Panc1 (cell line): ENCODE data around the gene TAF6. TPM values are rescaled to one million over a fixed set of nuclear protein-coding genes. Genes with fewer than 3 reads are reported as not detected.

Source experiments
- ATAC-seq: fragments of 200-7000 bp; cut with Tn5 transposase; 2 replicates; pipeline ENCODE4 v1.9.1; 2020; ENCODE audit warnings: mild to moderate bottlenecking, moderate library complexity
- BruUV-seq: library from RNA; stranded (reverse); fragments of 400-500 nt; replicated peaks from 2 replicates; lab custom pipeline; 2021; lab: Mats Ljungman, UMichigan
- CTCF ChIA-PET: fragments of 300-600 bp; sonication (Branson Sonifier 250); formaldehyde crosslinking; loops from one replicate; lab custom pipeline; 2022; ENCODE audit warnings: antibody characterized with exemption; lab: Charles Lee
- POLR2A ChIA-PET: fragments of 300-600 bp; sonication (Branson Sonifier 250); formaldehyde crosslinking; loops from one replicate; lab custom pipeline; 2022; ENCODE audit warnings: antibody characterized with exemption; lab: Charles Lee
- DNase-seq: peaks from one replicate; pipeline ENCODE4 v3.0.0-alpha.2; 2010; ENCODE audit warnings: low read depth, low spot score
- H3K27ac ChIP-seq: 2 replicates; pipeline ENCODE4 v1.5.1; 2011; ENCODE audit warnings: mild to moderate bottlenecking, low read length, inconsistent platforms
- H3K27me3 ChIP-seq: fragments of 200-500 bp; sonication (Bioruptor generic); 2 replicates; pipeline ENCODE4 v1.6.0; 2014; ENCODE audit warnings: low read length, inconsistent platforms; ENCODE audit not compliant: control insufficient read depth, insufficient read depth
- H3K36me3 ChIP-seq: fragments of 200-500 bp; sonication (Bioruptor generic); 2 replicates; pipeline ENCODE4 v1.5.1; 2014; ENCODE audit warnings: inconsistent platforms, mild to moderate bottlenecking, low read length, moderate library complexity; ENCODE audit not compliant: control insufficient read depth, insufficient read depth
- H3K4me1 ChIP-seq: 2 replicates; pipeline ENCODE4 v1.5.1; 2011; ENCODE audit warnings: inconsistent platforms, mild to moderate bottlenecking, low read length, moderate library complexity; ENCODE audit not compliant: control insufficient read depth, insufficient read depth
- H3K4me3 ChIP-seq, 2 experiments: 2 replicates each; pipeline ENCODE4 v1.5.1; 2011 to 2012; ENCODE audit warnings: low read depth in 2 of 2, low read length in 2 of 2, mild to moderate bottlenecking in 2 of 2, inconsistent platforms in 1 of 2, moderate library complexity in 1 of 2
- H3K9me3 ChIP-seq: fragments of 200-500 bp; sonication (Bioruptor generic); 2 replicates; pipeline ENCODE4 v1.5.1; 2014; ENCODE audit warnings: low read depth, mild to moderate bottlenecking, inconsistent platforms, low read length, moderate library complexity; ENCODE audit not compliant: control insufficient read depth, insufficient read depth
- POLR2AphosphoS5 ChIP-seq: IDR thresholded peaks from 2 replicates; pipeline ENCODE4 v1.6.1; 2012; ENCODE audit warnings: mild to moderate bottlenecking, low read depth, low read length, moderate library complexity
- SIN3A ChIP-seq: IDR thresholded peaks from 2 replicates; pipeline ENCODE4 v1.6.1; 2012; ENCODE audit warnings: low read depth, mild to moderate bottlenecking, low read length, moderate library complexity, borderline replicate concordance; ENCODE audit not compliant: insufficient read depth
- TCF7L2 ChIP-seq: IDR thresholded peaks from 2 replicates; pipeline ENCODE4 v1.6.1; 2011; ENCODE audit warnings: mild to moderate bottlenecking, low read depth, low read length, inconsistent platforms
- in situ Hi-C: cut with HindIII; loops from 2 replicates; pipeline ENCODE4 v1.10.0; 2016; ENCODE audit warnings: low sequenced_read_pairs, low pct_unique_long_range_greater_than_20kb
- intact Hi-C: fragments of 100-400 bp; cut with micrococcal nuclease; formaldehyde crosslinking; loops from one replicate; pipeline ENCODE4 v1.10.0; 2022; ENCODE audit not compliant: unreplicated experiment
- total RNA-seq: library from RNA; stranded (reverse); gene quantifications from one replicate; pipeline ENCODE4 v1.2.1, GENCODE V29; 2021; ENCODE audit not compliant: unreplicated experiment
- TF ChIP-seq, protein P1 (sequence below): fragments of 450-650 bp; IDR thresholded peaks from 2 replicates; pipeline ENCODE4 v1.5.1; 2017; ENCODE audit warnings: mild to moderate bottlenecking
- TF ChIP-seq, protein P2 (sequence below), 2 experiments: IDR thresholded peaks; 2 replicates each; pipeline ENCODE4 v1.6.1; 2011 to 2012; ENCODE audit warnings: low read depth in 2 of 2, control low read depth in 1 of 2, low read length in 1 of 2, mild to moderate bottlenecking in 1 of 2, moderate library complexity in 1 of 2; ENCODE audit not compliant: insufficient read depth in 1 of 2

TAF6 gene
- total RNA-seq, 1 experiment from 2014 or later, result 92.3 TPM

DNA sequence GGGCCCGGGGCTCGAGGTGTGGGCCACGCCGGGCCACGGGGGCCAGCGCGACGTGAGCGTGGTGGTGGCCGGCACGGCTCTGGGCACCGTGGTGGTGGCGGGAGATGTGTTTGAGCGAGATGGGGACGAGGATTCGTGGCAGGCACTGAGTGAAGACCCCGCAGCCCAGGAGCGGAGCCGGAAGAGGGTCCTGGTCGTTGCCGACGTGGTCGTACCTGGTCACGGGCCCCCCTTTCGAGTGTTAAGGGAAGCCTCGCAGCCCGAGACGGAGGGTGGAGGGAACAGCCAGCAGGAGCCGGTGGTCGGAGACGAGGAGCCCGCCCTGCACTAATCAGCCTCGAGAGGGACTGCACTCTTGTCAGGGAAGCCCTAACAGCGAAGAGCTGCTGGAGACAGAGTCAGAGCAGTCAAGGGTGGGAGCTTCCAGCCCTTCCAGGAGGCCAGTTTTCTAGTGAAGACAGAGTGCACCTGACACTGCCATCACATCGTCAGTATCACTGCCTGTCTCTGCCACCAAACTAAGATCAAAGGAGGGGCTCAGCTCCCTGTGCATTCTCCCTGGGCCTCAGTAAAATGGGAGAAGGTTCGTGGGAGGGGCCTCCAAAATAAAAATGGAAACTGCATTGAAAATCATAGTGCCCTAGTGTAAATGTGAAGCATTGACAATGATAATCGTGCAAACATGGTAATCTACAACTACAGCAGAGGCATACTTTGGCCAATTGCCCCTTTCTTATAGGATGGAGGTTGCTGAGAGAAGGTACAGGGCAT is 8.9 kb upstream of the TAF6 start:
- ATAC-seq, result peak; percentile 20; the same call in 1 of the 2 replicates
- in situ Hi-C loops, result no loop called here
- H3K4me1 ChIP-seq, result peaks cover 18% of the 10 kb centered on the region
- TF ChIP-seq POLR2AphosphoS5, result no peak
- no peak for TF ChIP-seq SIN3A
- TF ChIP-seq, protein P1, sequence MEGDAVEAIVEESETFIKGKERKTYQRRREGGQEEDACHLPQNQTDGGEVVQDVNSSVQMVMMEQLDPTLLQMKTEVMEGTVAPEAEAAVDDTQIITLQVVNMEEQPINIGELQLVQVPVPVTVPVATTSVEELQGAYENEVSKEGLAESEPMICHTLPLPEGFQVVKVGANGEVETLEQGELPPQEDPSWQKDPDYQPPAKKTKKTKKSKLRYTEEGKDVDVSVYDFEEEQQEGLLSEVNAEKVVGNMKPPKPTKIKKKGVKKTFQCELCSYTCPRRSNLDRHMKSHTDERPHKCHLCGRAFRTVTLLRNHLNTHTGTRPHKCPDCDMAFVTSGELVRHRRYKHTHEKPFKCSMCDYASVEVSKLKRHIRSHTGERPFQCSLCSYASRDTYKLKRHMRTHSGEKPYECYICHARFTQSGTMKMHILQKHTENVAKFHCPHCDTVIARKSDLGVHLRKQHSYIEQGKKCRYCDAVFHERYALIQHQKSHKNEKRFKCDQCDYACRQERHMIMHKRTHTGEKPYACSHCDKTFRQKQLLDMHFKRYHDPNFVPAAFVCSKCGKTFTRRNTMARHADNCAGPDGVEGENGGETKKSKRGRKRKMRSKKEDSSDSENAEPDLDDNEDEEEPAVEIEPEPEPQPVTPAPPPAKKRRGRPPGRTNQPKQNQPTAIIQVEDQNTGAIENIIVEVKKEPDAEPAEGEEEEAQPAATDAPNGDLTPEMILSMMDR, result no peak
- TF ChIP-seq, protein P2, sequence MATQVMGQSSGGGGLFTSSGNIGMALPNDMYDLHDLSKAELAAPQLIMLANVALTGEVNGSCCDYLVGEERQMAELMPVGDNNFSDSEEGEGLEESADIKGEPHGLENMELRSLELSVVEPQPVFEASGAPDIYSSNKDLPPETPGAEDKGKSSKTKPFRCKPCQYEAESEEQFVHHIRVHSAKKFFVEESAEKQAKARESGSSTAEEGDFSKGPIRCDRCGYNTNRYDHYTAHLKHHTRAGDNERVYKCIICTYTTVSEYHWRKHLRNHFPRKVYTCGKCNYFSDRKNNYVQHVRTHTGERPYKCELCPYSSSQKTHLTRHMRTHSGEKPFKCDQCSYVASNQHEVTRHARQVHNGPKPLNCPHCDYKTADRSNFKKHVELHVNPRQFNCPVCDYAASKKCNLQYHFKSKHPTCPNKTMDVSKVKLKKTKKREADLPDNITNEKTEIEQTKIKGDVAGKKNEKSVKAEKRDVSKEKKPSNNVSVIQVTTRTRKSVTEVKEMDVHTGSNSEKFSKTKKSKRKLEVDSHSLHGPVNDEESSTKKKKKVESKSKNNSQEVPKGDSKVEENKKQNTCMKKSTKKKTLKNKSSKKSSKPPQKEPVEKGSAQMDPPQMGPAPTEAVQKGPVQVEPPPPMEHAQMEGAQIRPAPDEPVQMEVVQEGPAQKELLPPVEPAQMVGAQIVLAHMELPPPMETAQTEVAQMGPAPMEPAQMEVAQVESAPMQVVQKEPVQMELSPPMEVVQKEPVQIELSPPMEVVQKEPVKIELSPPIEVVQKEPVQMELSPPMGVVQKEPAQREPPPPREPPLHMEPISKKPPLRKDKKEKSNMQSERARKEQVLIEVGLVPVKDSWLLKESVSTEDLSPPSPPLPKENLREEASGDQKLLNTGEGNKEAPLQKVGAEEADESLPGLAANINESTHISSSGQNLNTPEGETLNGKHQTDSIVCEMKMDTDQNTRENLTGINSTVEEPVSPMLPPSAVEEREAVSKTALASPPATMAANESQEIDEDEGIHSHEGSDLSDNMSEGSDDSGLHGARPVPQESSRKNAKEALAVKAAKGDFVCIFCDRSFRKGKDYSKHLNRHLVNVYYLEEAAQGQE (IDR thresholded peaks at IDR 0.05; ENCODE audit: insufficient read depth in 1 of 2, low read depth in 2 of 2, low read length in 1 of 2), result no peak
- no peak for TF ChIP-seq TCF7L2
- peaks cover 2% of the 10 kb centered on the region; the same call in 1 of the 2 replicates for H3K36me3 ChIP-seq
- DNase-seq, result no peak
- intact Hi-C loops, result no loop called here
- BruUV-seq, result no TSS peak
- peak overlapping the region; percentile 82 to 98 for H3K4me3 ChIP-seq
- H3K27ac ChIP-seq, result peak overlapping the region; percentile 97
- no peaks in the 10 kb centered on the region for H3K9me3 ChIP-seq
- no peaks in the 10 kb centered on the region for H3K27me3 ChIP-seq
- ChIA-PET POLR2A (interaction anchor here (0.5 to 1.0 kb wide), 3 partner anchors 27 to 82 kb away, joined by 3 to 8 read pairs (median 5); partner anchors contain the start of genes AP4M1 and MCM7), CTCF (interaction anchor here (0.9 kb wide), 1 partner anchor 10 kb away, joined by 4 read pairs; no protein-coding TSS in a partner anchor)

DNA sequence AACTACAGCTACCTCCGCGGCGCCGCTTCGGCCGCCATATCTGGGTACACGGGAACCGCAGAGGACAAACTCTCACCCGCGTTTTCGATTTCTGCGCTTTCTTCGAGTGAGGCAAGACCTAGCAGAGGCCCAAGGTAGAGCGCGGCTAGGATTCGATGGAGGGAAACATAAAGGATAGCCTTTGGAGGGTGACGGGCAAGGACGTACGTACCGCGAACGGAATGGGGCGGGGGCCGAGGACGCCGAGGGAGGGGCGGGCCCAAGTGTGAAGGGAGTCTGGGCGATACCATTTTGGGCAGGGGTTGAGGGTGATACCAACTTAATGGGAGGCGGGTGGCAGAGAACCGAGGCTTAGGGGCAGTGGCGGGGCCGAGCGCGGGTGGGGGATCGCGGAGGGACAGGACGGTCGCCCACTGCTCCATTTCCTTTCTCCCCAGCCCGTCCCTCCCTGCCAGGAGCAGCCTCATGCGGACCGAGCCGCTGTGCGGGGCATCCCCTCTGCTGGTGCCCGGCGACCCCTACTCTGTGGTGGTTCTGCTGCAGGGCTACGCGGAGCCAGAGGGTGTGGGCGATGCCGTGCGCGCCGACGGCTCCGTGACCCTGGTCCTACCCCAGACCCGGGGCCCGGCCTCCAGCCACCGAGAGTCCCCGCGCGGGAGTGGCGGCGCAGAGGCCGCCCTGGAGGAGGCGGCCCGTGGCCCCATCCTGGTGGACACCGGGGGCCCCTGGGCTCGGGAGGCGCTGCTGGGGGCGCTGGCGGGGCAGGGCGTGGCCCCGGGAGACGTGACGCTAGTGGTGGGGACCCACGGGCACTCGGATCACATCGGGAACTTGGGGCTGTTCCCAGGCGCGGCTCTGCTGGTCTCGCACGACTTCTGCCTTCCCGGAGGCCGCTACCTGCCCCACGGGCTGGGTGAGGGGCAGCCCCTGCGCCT is 8.0 kb upstream of the TAF6 start, which contains the start of gene MBLAC1:
Gene MBLAC1 (plus strand): TSS at position 37 of the 935 bp plus-strand sequence. CDS start 429 bp downstream, at position 466.
- Histone ChIP-seq H3K27me3 (no peaks in the 10 kb centered on the region), H3K4me1 (peaks cover 22% of the 10 kb centered on the region), H3K36me3 (peaks cover 2% of the 10 kb centered on the region; the same call in 1 of the 2 replicates), H3K9me3 (no peaks in the 10 kb centered on the region), H3K4me3 (peak within 1 kb of the TSS; percentile 82 to 98), H3K27ac (peak within 1 kb of the TSS; percentile 97)
- in situ Hi-C loops (no loop called here), intact Hi-C loops (no loop called here)
- BruUV-seq, result TSS peak; percentile 56
- CTCF ChIA-PET, result interaction anchor here (0.7 kb wide), 1 partner anchor 22 kb away, joined by 6 read pairs; the partner anchor contains the start of gene LAMTOR4
- ATAC-seq (peak; percentile 82), DNase-seq (peak; percentile 75)
- peak; percentile 91 for TF ChIP-seq POLR2AphosphoS5
- TF ChIP-seq, protein P2 (IDR thresholded peaks at IDR 0.05; ENCODE audit: insufficient read depth in 1 of 2, low read depth in 2 of 2, low read length in 1 of 2), result no peak
- no peak for TF ChIP-seq TCF7L2
- TF ChIP-seq, protein P1, result no peak
- 0 out of 2 replicates have a peak, but pooled peaks have one; percentile 37 for TF ChIP-seq SIN3A
- POLR2A ChIA-PET, result interaction anchor here (0.5 to 0.9 kb wide), 3 partner anchors 25 to 46 kb away, joined by 3 to 15 read pairs (median 8); no protein-coding TSS in a partner anchor
